Endothelial cell (in vitro differentiated cells): ENCODE results near the gene GSDME. TPM values are rescaled to one million over a fixed set of nuclear protein-coding genes. Genes with fewer than 3 reads are reported as not detected.

Experiments used
- DNase-seq: peaks from one replicate; pipeline ENCODE4 v3.0.0; 2021; ENCODE audit warnings: low spot score
- H3K27ac Mint-ChIP-seq: one replicate; pipeline ENCODE4 v1.8.0; 2021; ENCODE audit warnings: mixed read lengths, inconsistent platforms; ENCODE audit not compliant: unreplicated experiment
- H3K27me3 Mint-ChIP-seq: one replicate; pipeline ENCODE4 v1.8.0; 2021; ENCODE audit warnings: mild to moderate bottlenecking, moderate library complexity, mixed read lengths, inconsistent platforms; ENCODE audit not compliant: unreplicated experiment
- H3K36me3 Mint-ChIP-seq: one replicate; pipeline ENCODE4 v1.8.0; 2021; ENCODE audit warnings: mild to moderate bottlenecking, low read depth, mixed read lengths, inconsistent platforms; ENCODE audit not compliant: unreplicated experiment
- H3K4me1 Mint-ChIP-seq: one replicate; pipeline ENCODE4 v1.8.0; 2021; ENCODE audit warnings: mild to moderate bottlenecking, mixed read lengths, inconsistent platforms; ENCODE audit not compliant: unreplicated experiment
- H3K4me3 Mint-ChIP-seq: one replicate; pipeline ENCODE4 v1.8.0; 2021; ENCODE audit warnings: mild to moderate bottlenecking, mixed read lengths, inconsistent platforms; ENCODE audit not compliant: unreplicated experiment
- H3K9me3 Mint-ChIP-seq: one replicate; pipeline ENCODE4 v1.8.0; 2021; ENCODE audit warnings: mixed read lengths, inconsistent platforms; ENCODE audit not compliant: unreplicated experiment
- CTCF ChIP-seq: fragments of 200-600 bp; sonication (generic); IDR thresholded peaks from one replicate; pipeline ENCODE4 v1.5.0; 2021; ENCODE audit warnings: antibody characterized with exemption; ENCODE audit not compliant: unreplicated experiment
- total RNA-seq: library from RNA; stranded (reverse); fragmentation: NEBNext Ultra II Directional; extraction: Animal tissue kit (Norgen Biotek cat#: 25700); gene quantifications from one replicate; pipeline ENCODE4 v1.2.1, GENCODE V29; 2021; ENCODE audit not compliant: unreplicated experiment

The GSDME gene
- total RNA-seq, 1 donor from 2014 or later = 4.4 TPM

- DNase-seq = no peak
- TF ChIP-seq CTCF = no peak
- H3K4me1 Mint-ChIP-seq = peaks cover 11% of the 10 kb centered on the region
- H3K4me3 Mint-ChIP-seq = no peak overlapping the region
- no peaks in the 10 kb centered on the region for H3K36me3 Mint-ChIP-seq
- H3K9me3 Mint-ChIP-seq = no peaks in the 10 kb centered on the region
- H3K27me3 Mint-ChIP-seq = no peaks in the 10 kb centered on the region
- H3K27ac Mint-ChIP-seq = no peak overlapping the region
Measured at GRCh38 chr7:24706211-24707170, 50.8 kb downstream of the GSDME start.

GRCh38 chr7:24705461-24705954 lies 51.8 kb downstream of the GSDME start:
- no peak for DNase-seq
- Mint-ChIP-seq H3K27me3 (no peaks in the 10 kb centered on the region), H3K4me3 (no peak overlapping the region), H3K4me1 (peaks cover 11% of the 10 kb centered on the region), H3K36me3 (no peaks in the 10 kb centered on the region), H3K9me3 (no peaks in the 10 kb centered on the region), H3K27ac (no peak overlapping the region)
- TF ChIP-seq CTCF = no peak

- Mint-ChIP-seq H3K9me3 (no peaks in the 10 kb centered on the region), H3K36me3 (no peaks in the 10 kb centered on the region), H3K27me3 (no peaks in the 10 kb centered on the region), H3K4me1 (peaks cover 11% of the 10 kb centered on the region), H3K4me3 (no peak overlapping the region), H3K27ac (no peak overlapping the region)
- DNase-seq = no peak
- TF ChIP-seq CTCF = no peak
Measured at GRCh38 chr7:24704311-24704710, 53.0 kb downstream of the GSDME start.

- Mint-ChIP-seq H3K4me1 (peaks cover 11% of the 10 kb centered on the region), H3K27ac (no peak overlapping the region)
Measured at GRCh38 chr7:24703296-24703695, 54.0 kb downstream of the GSDME start.

More at GRCh38 chr7:24703296-24703695, 54.0 kb downstream of the GSDME start:
- Mint-ChIP-seq H3K27me3 (no peaks in the 10 kb centered on the region), H3K4me3 (no peak overlapping the region), H3K36me3 (no peaks in the 10 kb centered on the region), H3K9me3 (no peaks in the 10 kb centered on the region)
- TF ChIP-seq CTCF = no peak
- no peak for DNase-seq
